IMR-90 (cell line): ENCODE measurements around the gene ANKEF1. TPM values are rescaled to one million over a fixed set of nuclear protein-coding genes. Genes with fewer than 3 reads are reported as not detected.

ENCODE experiments used
- ATAC-seq: fragments of 200-7000 bp; cut with Tn5 transposase; 2 replicates; pipeline ENCODE4 v1.9.1; 2020; ENCODE audit warnings: low read depth, mild to moderate bottlenecking, moderate library complexity
- BruUV-seq: library from RNA; stranded (reverse); fragments of 400-500 nt; replicated peaks from 2 replicates; lab custom pipeline; 2021; lab: Mats Ljungman, UMichigan
- CTCF ChIA-PET: fragments of 300-600 bp; formaldehyde crosslinking; extraction: SDS; loops from one replicate; lab custom pipeline; 2021; ENCODE audit warnings: antibody characterized with exemption; lab: Yijun Ruan, JAX
- POLR2A ChIA-PET: fragments of 300-600 bp; sonication (Branson Sonifier 250); formaldehyde crosslinking; loops from one replicate; lab custom pipeline; 2022; ENCODE audit warnings: antibody characterized with exemption; ENCODE audit not compliant: unreplicated experiment; lab: Charles Lee
- DNase-seq: peaks from one replicate; pipeline ENCODE4 v3.0.0; 2013
- H2AFZ ChIP-seq: replicated peaks from 2 replicates; pipeline ENCODE3; 2013; ENCODE audit warnings: low read length, mild to moderate bottlenecking; ENCODE audit not compliant: poor library complexity
- H2AK5ac ChIP-seq: 2 replicates; pipeline ENCODE4 v1.6.1; 2013; ENCODE audit warnings: low read depth, low read length, inconsistent platforms
- H2AK9ac ChIP-seq: replicated peaks from 2 replicates; pipeline ENCODE3; 2013; ENCODE audit warnings: mild to moderate bottlenecking, low read depth, low read length, moderate library complexity; ENCODE audit not compliant: poor library complexity
- H2BK120ac ChIP-seq: 2 replicates; pipeline ENCODE4 v1.6.1; 2013; ENCODE audit warnings: low read depth, low read length, inconsistent platforms
- H2BK15ac ChIP-seq: 3 replicates; pipeline ENCODE4 v1.6.1; 2013; ENCODE audit warnings: low read depth, low read length, inconsistent platforms
- H2BK20ac ChIP-seq: 2 replicates; pipeline ENCODE4 v1.6.1; 2013; ENCODE audit warnings: low read depth, mild to moderate bottlenecking, inconsistent platforms, low read length, moderate library complexity
- H2BK5ac ChIP-seq: 2 replicates; pipeline ENCODE4 v1.6.1; 2013; ENCODE audit warnings: mild to moderate bottlenecking, low read depth, low read length, inconsistent platforms; ENCODE audit not compliant: poor library complexity, severe bottlenecking
- H3K14ac ChIP-seq: replicated peaks from 2 replicates; pipeline ENCODE4 v1.6.1; 2013; ENCODE audit warnings: low read depth, low read length, inconsistent platforms
- H3K18ac ChIP-seq: 2 replicates; pipeline ENCODE4 v1.6.1; 2013; ENCODE audit warnings: low read depth, low read length, control low read depth
- H3K23ac ChIP-seq: 2 replicates; pipeline ENCODE4 v1.6.1; 2013; ENCODE audit warnings: low read depth, low read length, inconsistent platforms
- H3K27ac ChIP-seq: 2 replicates; pipeline ENCODE4 v1.5.1; 2013; ENCODE audit warnings: mild to moderate bottlenecking, control low read depth, low read length; ENCODE audit not compliant: insufficient read depth
- H3K27me3 ChIP-seq: 2 replicates; pipeline ENCODE4 v1.6.1; 2013; ENCODE audit warnings: low read length; ENCODE audit not compliant: control insufficient read depth, insufficient read depth
- H3K36me3 ChIP-seq: 2 replicates; pipeline ENCODE4 v1.6.1; 2013; ENCODE audit warnings: low read length, mixed read lengths; ENCODE audit not compliant: control insufficient read depth, insufficient read depth
- H3K4ac ChIP-seq: 2 replicates; pipeline ENCODE4 v1.6.1; 2013; ENCODE audit warnings: low read depth, low read length, inconsistent platforms
- H3K4me1 ChIP-seq: 2 replicates; pipeline ENCODE4 v1.6.1; 2013; ENCODE audit warnings: low read length, mixed read lengths; ENCODE audit not compliant: control insufficient read depth, insufficient read depth
- H3K4me2 ChIP-seq: 2 replicates; pipeline ENCODE4 v1.6.1; 2013; ENCODE audit warnings: low read depth, mild to moderate bottlenecking, control low read depth, low read length, moderate library complexity
- H3K4me3 ChIP-seq: 2 replicates; pipeline ENCODE4 v1.5.1; 2013; ENCODE audit warnings: low read depth, mild to moderate bottlenecking, control low read depth, low read length, moderate library complexity; ENCODE audit not compliant: insufficient read depth
- H3K56ac ChIP-seq: 2 replicates; pipeline ENCODE4 v1.6.1; 2013; ENCODE audit warnings: low read length, inconsistent platforms; ENCODE audit not compliant: insufficient read depth; ENCODE audit errors: extremely low read depth
- H3K79me1 ChIP-seq, 2 experiments: 2 replicates each; pipeline ENCODE4 v1.6.1; 2013; ENCODE audit warnings: low read length in 2 of 2, inconsistent platforms in 1 of 2, low read depth in 1 of 2
- H3K9ac ChIP-seq: 2 replicates; pipeline ENCODE4 v1.6.1; 2013; ENCODE audit warnings: low read depth, low read length, control low read depth
- H3K9me1 ChIP-seq: 2 replicates; pipeline ENCODE4 v1.6.1; 2013; ENCODE audit warnings: low read length, inconsistent platforms; ENCODE audit not compliant: insufficient read depth
- H3K9me3 ChIP-seq: 2 replicates; pipeline ENCODE4 v1.6.1; 2013; ENCODE audit warnings: low read length; ENCODE audit not compliant: control insufficient read depth, insufficient read depth
- H4K20me1 ChIP-seq: 2 replicates; pipeline ENCODE4 v1.6.1; 2013; ENCODE audit warnings: low read length, inconsistent platforms; ENCODE audit not compliant: insufficient read depth
- H4K5ac ChIP-seq: 2 replicates; pipeline ENCODE4 v1.6.1; 2013; ENCODE audit warnings: mild to moderate bottlenecking, low read depth, low read length, control low read depth
- H4K8ac ChIP-seq, 2 experiments: 2 replicates each; pipeline ENCODE4 v1.6.1; 2013; ENCODE audit warnings: low read depth in 2 of 2, low read length in 2 of 2, control low read depth in 1 of 2, inconsistent platforms in 1 of 2
- H4K91ac ChIP-seq: 2 replicates; pipeline ENCODE4 v1.6.1; 2013; ENCODE audit warnings: low read depth, low read length, inconsistent platforms; ENCODE audit not compliant: insufficient read depth
- BHLHE40 ChIP-seq: fragments of 150-350 bp; IDR thresholded peaks from 2 replicates; pipeline ENCODE4 v1.6.1; 2016; ENCODE audit warnings: mild to moderate bottlenecking, low read depth, low read length
- CEBPB ChIP-seq: IDR thresholded peaks from 2 replicates; pipeline ENCODE4 v1.6.1; 2012; ENCODE audit warnings: low read depth, low read length, improper control_type of control experiment
- CHD1 ChIP-seq: IDR thresholded peaks from 2 replicates; pipeline ENCODE4 v1.6.1; 2012; ENCODE audit warnings: low read depth, low read length, improper control_type of control experiment
- ELK1 ChIP-seq: fragments of 150-350 bp; IDR thresholded peaks from 2 replicates; pipeline ENCODE4 v1.6.1; 2016; ENCODE audit warnings: low read depth, mild to moderate bottlenecking, low read length, moderate library complexity, borderline replicate concordance
- FOS ChIP-seq: fragments of 150-350 bp; IDR thresholded peaks from 2 replicates; pipeline ENCODE4 v1.6.1; 2016; ENCODE audit warnings: low read depth, low read length
- MAFK ChIP-seq: IDR thresholded peaks from 2 replicates; pipeline ENCODE4 v1.6.1; 2012; ENCODE audit warnings: low read depth, low read length, improper control_type of control experiment
- MAZ ChIP-seq: IDR thresholded peaks from 2 replicates; pipeline ENCODE4 v1.6.1; 2012; ENCODE audit warnings: low read depth, mild to moderate bottlenecking, low read length, improper control_type of control experiment, moderate library complexity, borderline replicate concordance
- MXI1 ChIP-seq: IDR thresholded peaks from 2 replicates; pipeline ENCODE4 v1.6.1; 2012; ENCODE audit warnings: low read depth, mild to moderate bottlenecking, low read length, moderate library complexity, borderline replicate concordance
- NFE2L2 ChIP-seq: fragments of 150-350 bp; IDR thresholded peaks from 2 replicates; pipeline ENCODE4 v1.6.1; 2016; ENCODE audit warnings: low read depth, mild to moderate bottlenecking, low read length
- POLR2A ChIP-seq: IDR thresholded peaks from 2 replicates; pipeline ENCODE4 v1.6.1; 2012; ENCODE audit warnings: mild to moderate bottlenecking, low read depth, low read length
- RAD21 ChIP-seq: IDR thresholded peaks from 2 replicates; pipeline ENCODE4 v1.6.1; 2012; ENCODE audit warnings: low read length, improper control_type of control experiment
- RCOR1 ChIP-seq: IDR thresholded peaks from 2 replicates; pipeline ENCODE4 v1.6.1; 2012; ENCODE audit warnings: mild to moderate bottlenecking, low read length, improper control_type of control experiment; ENCODE audit not compliant: insufficient replicate concordance
- RFX5 ChIP-seq: IDR thresholded peaks from 2 replicates; pipeline ENCODE4 v1.8.0; 2012; ENCODE audit warnings: low read depth, mild to moderate bottlenecking, low read length, moderate library complexity
- SMC3 ChIP-seq: fragments of 150-350 bp; IDR thresholded peaks from 2 replicates; pipeline ENCODE4 v1.6.1; 2016; ENCODE audit warnings: low read depth, mild to moderate bottlenecking, antibody characterized with exemption, low read length, moderate library complexity
- USF2 ChIP-seq: fragments of 150-350 bp; IDR thresholded peaks from 2 replicates; pipeline ENCODE4 v1.6.1; 2017; ENCODE audit warnings: mild to moderate bottlenecking, antibody characterized with exemption, low read length, low read depth
- WGBS, 2 experiments: methylation state at CpG; one replicate each; pipeline versions ENCODE4 v1.1.5 to v1.1.7; 2013; ENCODE audit warnings: missing lambda C conversion rate in 2 of 2; ENCODE audit not compliant: insufficient read length in 1 of 2; ENCODE audit errors: extremely low coverage in 2 of 2; 5-methylcytosine and 5-hydroxymethylcytosine counted together
- dilution Hi-C: fragments of 300-500 bp; cut with HindIII; formaldehyde crosslinking; loops from one replicate; pipeline ENCODE4 v1.14.3; 2018; ENCODE audit warnings: low sequenced_read_pairs; ENCODE audit not compliant: unreplicated experiment
- in situ Hi-C: fragments of 300-500 bp; cut with MboI; formaldehyde crosslinking; loops from 3 replicates; pipeline ENCODE4 v1.14.3; 2019; ENCODE audit warnings: low sequenced_read_pairs, inconsistent platforms, mixed read lengths
- intact Hi-C: fragments of 100-400 bp; cut with micrococcal nuclease; formaldehyde crosslinking; loops from 2 replicates; pipeline ENCODE4 v1.10.0; 2022
- polyA plus RNA-seq, 3 experiments: library from polyadenylated mRNA; depleted of rRNA; stranded (reverse); fragments of >200 nt; gene quantifications; 2 replicates each; pipeline ENCODE4 v1.2.3, GENCODE V29; 2012; ENCODE audit warnings: low replicate concordance in 1 of 3
- total RNA-seq: library from RNA; depleted of rRNA; stranded (reverse); fragments of >200 nt; gene quantifications from 2 replicates; pipeline ENCODE4 v1.2.3, GENCODE V29; 2012
- TF ChIP-seq, protein P1 (sequence below): conservative IDR thresholded peaks from 2 replicates; pipeline ENCODE4 v1.5.1; 2012; ENCODE audit warnings: mild to moderate bottlenecking, low read depth, low read length, improper control_type of control experiment

Gene ANKEF1
- total and polyA plus RNA-seq, 2 of the 4 experiments (the other 2 are of a cell fraction) = 0.31 to 0.54 TPM

DNA sequence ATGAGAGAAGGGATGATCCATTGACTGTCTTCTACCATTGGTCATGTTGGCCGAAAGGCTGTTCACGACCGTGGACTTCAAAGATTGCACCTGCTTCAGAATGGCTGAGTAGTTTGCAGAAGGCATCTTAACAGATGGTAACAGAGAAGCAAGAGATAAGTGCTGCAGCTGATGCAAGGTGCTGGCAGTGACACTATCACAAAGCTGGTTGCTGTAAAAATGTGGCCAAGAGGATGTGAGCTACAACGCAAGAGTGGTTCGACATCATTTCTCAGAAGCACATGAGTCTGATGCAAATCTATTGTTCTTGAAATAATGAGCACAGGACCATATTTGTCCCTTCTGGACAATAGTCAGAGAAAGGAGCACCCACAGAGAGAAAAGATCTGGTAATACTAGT lies 27.0 kb upstream of the ANKEF1 start:
- intact Hi-C loops = no loop called here

More for the DNA sequence above, 27.0 kb upstream of the ANKEF1 start:
- H3K27ac ChIP-seq = no peak overlapping the region
- no peak overlapping the region for H3K23ac ChIP-seq
- H3K56ac ChIP-seq = no peak overlapping the region
- H3K4ac ChIP-seq = no peak overlapping the region
- H2AFZ ChIP-seq = no peak overlapping the region
- no peak overlapping the region for H3K4me2 ChIP-seq
- in situ Hi-C loops (no loop called here), dilution Hi-C loops (no loop called here)
- no peak overlapping the region for H4K5ac ChIP-seq
- BruUV-seq = no TSS peak
- no peak overlapping the region for H2BK15ac ChIP-seq
- no peak overlapping the region for H2BK120ac ChIP-seq
- no peaks in the 10 kb centered on the region for H3K4me1 ChIP-seq
- H4K8ac ChIP-seq = no peak overlapping the region
- DNase-seq = no peak
- POLR2A ChIA-PET = no interaction called here
- no peaks in the 10 kb centered on the region for H3K79me1 ChIP-seq
- no peak overlapping the region for H3K18ac ChIP-seq
- ATAC-seq = no peak
- H2BK5ac ChIP-seq = no peak overlapping the region
- no peak overlapping the region for H3K14ac ChIP-seq
- no peak overlapping the region for H3K4me3 ChIP-seq
- no peak overlapping the region for H2BK20ac ChIP-seq
- H4K20me1 ChIP-seq = no peaks in the 10 kb centered on the region
- H3K9me3 ChIP-seq = no peaks in the 10 kb centered on the region
- H2AK9ac ChIP-seq = no peak overlapping the region
- CTCF ChIA-PET = no interaction called here
- WGBS, 2 experiments = 94% methylated on average over 5 of the region's 5 CpGs; no CpG with 5 or more reads in 1 of the 2 experiments
- TF ChIP-seq MXI1 (no peak), RAD21 (no peak), BHLHE40 (no peak), RFX5 (no peak), MAFK (no peak), RCOR1 (no peak), ELK1 (no peak), POLR2A (no peak), CEBPB (no peak), CHD1 (no peak), MAZ (no peak), USF2 (no peak), FOS (no peak), SMC3 (no peak), NFE2L2 (no peak)
- TF ChIP-seq, protein P1, sequence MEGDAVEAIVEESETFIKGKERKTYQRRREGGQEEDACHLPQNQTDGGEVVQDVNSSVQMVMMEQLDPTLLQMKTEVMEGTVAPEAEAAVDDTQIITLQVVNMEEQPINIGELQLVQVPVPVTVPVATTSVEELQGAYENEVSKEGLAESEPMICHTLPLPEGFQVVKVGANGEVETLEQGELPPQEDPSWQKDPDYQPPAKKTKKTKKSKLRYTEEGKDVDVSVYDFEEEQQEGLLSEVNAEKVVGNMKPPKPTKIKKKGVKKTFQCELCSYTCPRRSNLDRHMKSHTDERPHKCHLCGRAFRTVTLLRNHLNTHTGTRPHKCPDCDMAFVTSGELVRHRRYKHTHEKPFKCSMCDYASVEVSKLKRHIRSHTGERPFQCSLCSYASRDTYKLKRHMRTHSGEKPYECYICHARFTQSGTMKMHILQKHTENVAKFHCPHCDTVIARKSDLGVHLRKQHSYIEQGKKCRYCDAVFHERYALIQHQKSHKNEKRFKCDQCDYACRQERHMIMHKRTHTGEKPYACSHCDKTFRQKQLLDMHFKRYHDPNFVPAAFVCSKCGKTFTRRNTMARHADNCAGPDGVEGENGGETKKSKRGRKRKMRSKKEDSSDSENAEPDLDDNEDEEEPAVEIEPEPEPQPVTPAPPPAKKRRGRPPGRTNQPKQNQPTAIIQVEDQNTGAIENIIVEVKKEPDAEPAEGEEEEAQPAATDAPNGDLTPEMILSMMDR = no peak
- no peak overlapping the region for H3K9ac ChIP-seq
- H3K27me3 ChIP-seq = peaks cover 3% of the 10 kb centered on the region; the same call in 1 of the 2 replicates
- no peaks in the 10 kb centered on the region for H3K36me3 ChIP-seq
- no peak overlapping the region for H2AK5ac ChIP-seq
- H4K91ac ChIP-seq = no peak overlapping the region
- no peaks in the 10 kb centered on the region for H3K9me1 ChIP-seq
